KMS-11 (cell line): ENCODE results near the gene SLC27A4.

Experiments
- H2AFZ ChIP-seq: fragments of 200-600 bp; sonication (generic); 2 replicates; pipeline ENCODE4 v1.6.1; 2016; ENCODE audit warnings: antibody characterized with exemption, mixed run types, low read depth
- H3K27ac ChIP-seq: fragments of 200-600 bp; sonication (generic); 2 replicates; pipeline ENCODE4 v1.6.1; 2016; ENCODE audit warnings: mild to moderate bottlenecking, mixed run types
- H3K27me3 ChIP-seq: fragments of 200-600 bp; sonication (generic); 2 replicates; pipeline ENCODE4 v1.6.1; 2017; ENCODE audit warnings: mild to moderate bottlenecking, low read depth, mixed run types, moderate library complexity; ENCODE audit not compliant: insufficient read depth
- H3K36me3 ChIP-seq: fragments of 200-600 bp; sonication (generic); 2 replicates; pipeline ENCODE4 v1.6.1; 2017; ENCODE audit warnings: mild to moderate bottlenecking, mixed run types; ENCODE audit not compliant: insufficient read depth
- H3K4me1 ChIP-seq: fragments of 200-600 bp; sonication (generic); 2 replicates; pipeline ENCODE4 v1.6.1; 2016; ENCODE audit warnings: mild to moderate bottlenecking, low read depth, mixed run types; ENCODE audit not compliant: poor library complexity, severe bottlenecking
- H3K4me2 ChIP-seq: fragments of 200-600 bp; sonication (generic); 2 replicates; pipeline ENCODE4 v1.7.0; 2016; ENCODE audit warnings: mild to moderate bottlenecking, mixed run types
- H3K4me3 ChIP-seq: fragments of 200-600 bp; sonication (generic); IDR thresholded peaks from 2 replicates; pipeline ENCODE4 v1.6.1; 2017; ENCODE audit warnings: low read depth, low read length, mixed read lengths; ENCODE audit not compliant: insufficient read depth
- H3K79me2 ChIP-seq: fragments of 200-600 bp; sonication (generic); 2 replicates; pipeline ENCODE4 v1.6.1; 2016; ENCODE audit warnings: low read depth, mixed run types; ENCODE audit not compliant: insufficient read depth
- H3K9ac ChIP-seq: fragments of 200-600 bp; sonication (generic); 2 replicates; pipeline ENCODE4 v1.6.1; 2016; ENCODE audit warnings: mild to moderate bottlenecking, mixed run types
- H4K20me1 ChIP-seq: fragments of 200-600 bp; sonication (generic); 2 replicates; pipeline ENCODE4 v1.6.1; 2016; ENCODE audit warnings: mild to moderate bottlenecking, mixed run types; ENCODE audit not compliant: insufficient read depth
- CTCF ChIP-seq: fragments of 200-600 bp; sonication (generic); conservative IDR thresholded peaks from 2 replicates; pipeline ENCODE4 v1.6.1; 2017; ENCODE audit warnings: low read depth, mild to moderate bottlenecking, antibody characterized with exemption, low read length, moderate library complexity, mixed read lengths

The SLC27A4 gene

GRCh38 chr9:128391956-128392301 lies 51.6 kb downstream of the SLC27A4 start:
- H3K4me1 ChIP-seq: no peaks in the 10 kb centered on the region
- no peaks in the 10 kb centered on the region for H3K79me2 ChIP-seq
- H3K9ac ChIP-seq: no peak overlapping the region
- H3K4me2 ChIP-seq: no peak overlapping the region
- H4K20me1 ChIP-seq: no peaks in the 10 kb centered on the region
- TF ChIP-seq CTCF: no peak
- no peaks in the 10 kb centered on the region for H3K36me3 ChIP-seq
- H3K27me3 ChIP-seq: no peaks in the 10 kb centered on the region
- no peak overlapping the region for H3K4me3 ChIP-seq
- H3K27ac ChIP-seq: no peak overlapping the region
- no peak overlapping the region for H2AFZ ChIP-seq

GRCh38 chr9:128392302-128393144 lies 52.2 kb downstream of the SLC27A4 start:
- Histone ChIP-seq H3K4me3 (no peak overlapping the region), H3K9ac (no peak overlapping the region), H3K27ac (no peak overlapping the region)

GRCh38 chr9:128393145-128393775 lies 52.9 kb downstream of the SLC27A4 start:
- Histone ChIP-seq H3K4me2 (no peak overlapping the region), H3K9ac (no peak overlapping the region), H3K36me3 (no peaks in the 10 kb centered on the region), H3K27me3 (no peaks in the 10 kb centered on the region), H4K20me1 (no peaks in the 10 kb centered on the region), H3K4me1 (no peaks in the 10 kb centered on the region), H3K4me3 (no peak overlapping the region), H2AFZ (no peak overlapping the region), H3K79me2 (no peaks in the 10 kb centered on the region), H3K27ac (no peak overlapping the region)
- TF ChIP-seq CTCF: no peak

More at GRCh38 chr9:128392302-128393144, 52.2 kb downstream of the SLC27A4 start:
- no peaks in the 10 kb centered on the region for H3K79me2 ChIP-seq
- no peak for TF ChIP-seq CTCF
- no peak overlapping the region for H3K4me2 ChIP-seq
- no peaks in the 10 kb centered on the region for H3K4me1 ChIP-seq
- H3K27me3 ChIP-seq: no peaks in the 10 kb centered on the region
- H2AFZ ChIP-seq: no peak overlapping the region
- no peaks in the 10 kb centered on the region for H4K20me1 ChIP-seq
- no peaks in the 10 kb centered on the region for H3K36me3 ChIP-seq

- Histone ChIP-seq H3K27ac (no peak overlapping the region), H3K4me1 (no peaks in the 10 kb centered on the region)
Measured at GRCh38 chr9:128393970-128394369, 53.6 kb downstream of the SLC27A4 start.

More at GRCh38 chr9:128393970-128394369, 53.6 kb downstream of the SLC27A4 start:
- H3K27me3 ChIP-seq: no peaks in the 10 kb centered on the region
- H3K9ac ChIP-seq: no peak overlapping the region
- no peak overlapping the region for H3K4me3 ChIP-seq
- no peaks in the 10 kb centered on the region for H3K36me3 ChIP-seq
- H4K20me1 ChIP-seq: no peaks in the 10 kb centered on the region
- H3K4me2 ChIP-seq: no peak overlapping the region
- no peak overlapping the region for H2AFZ ChIP-seq
- TF ChIP-seq CTCF: no peak
- no peaks in the 10 kb centered on the region for H3K79me2 ChIP-seq
